HepG2 (cell line): Measurements from ENCODE around the gene GFER. TPM values are rescaled to one million over a fixed set of nuclear protein-coding genes. Genes with fewer than 3 reads are reported as not detected.

ENCODE experiments used
- ATAC-seq: fragments of 200-7000 bp; cut with Tn5 transposase; 3 replicates; pipeline ENCODE4 v1.9.1; 2020; ENCODE audit warnings: mild to moderate bottlenecking, moderate library complexity
- BruUV-seq: library from RNA; stranded (reverse); fragments of 400-500 nt; replicated peaks from 2 replicates; lab custom pipeline; 2021; lab: Mats Ljungman, UMichigan
- CTCF ChIA-PET: fragments of 300-600 bp; formaldehyde crosslinking; extraction: SDS; loops from one replicate; lab custom pipeline; 2021; ENCODE audit warnings: low total read pairs, inconsistent platforms, low intra/inter-chr PET ratio; lab: Yijun Ruan, JAX
- POLR2A ChIA-PET: fragments of 350-600 bp; sonication (Branson Sonifier 250); formaldehyde crosslinking; loops from one replicate; lab custom pipeline; 2020; ENCODE audit warnings: antibody characterized with exemption, inconsistent platforms; lab: Yijun Ruan, JAX
- DNase-seq: peaks from one replicate; pipeline ENCODE4 v3.0.0-alpha.2; 2015; ENCODE audit warnings: low spot score
- FAIRE-seq: peaks from 3 replicates; lab custom pipeline; 2011; peaks lifted over from hg19 to GRCh38; lab: Jason Lieb, UNC
- H2AFZ ChIP-seq: one replicate; pipeline ENCODE4 v1.6.1; 2011; ENCODE audit warnings: low read length, inconsistent platforms
- H3K27ac ChIP-seq: fragments of 300-600 bp; 3 replicates; pipeline ENCODE4 v1.8.0; 2011; ENCODE audit warnings: mixed run types, mild to moderate bottlenecking, mixed read lengths, low read length, inconsistent platforms; ENCODE audit not compliant: insufficient read depth; ENCODE audit errors: extremely low read length
- H3K27me3 ChIP-seq, 2 experiments: fragments of 200-600 bp in 1 of 2; 2 replicates in 1 of 2; 3 replicates in 1 of 2; pipeline versions ENCODE4 v1.6.0 to v1.8.0; 2011; ENCODE audit warnings: low read length in 2 of 2, mild to moderate bottlenecking in 2 of 2, moderate library complexity in 2 of 2, inconsistent platforms in 1 of 2; ENCODE audit not compliant: insufficient read depth in 2 of 2, control insufficient read depth in 1 of 2
- H3K36me3 ChIP-seq, 2 experiments: fragments of 200-600 bp in 1 of 2; replicated peaks in 1 of 2; 2 replicates in 1 of 2; 3 replicates in 1 of 2; pipeline versions ENCODE4 v1.5.1 to v1.8.0; 2011; ENCODE audit warnings: low read length in 2 of 2, inconsistent platforms in 1 of 2; ENCODE audit not compliant: insufficient read depth in 2 of 2, control insufficient read depth in 1 of 2
- H3K4me1 ChIP-seq: 2 replicates; pipeline ENCODE4 v1.5.1; 2012; ENCODE audit warnings: low read length, inconsistent platforms; ENCODE audit not compliant: insufficient read depth
- H3K4me2 ChIP-seq: 2 replicates; pipeline ENCODE4 v1.6.0; 2011; ENCODE audit warnings: low read depth, low read length, inconsistent platforms
- H3K4me3 ChIP-seq, 3 experiments: fragments of 200-600 bp in 1 of 3; sonication (generic), shearing (Covaris generic) in 1 of 3; replicated peaks in 1 of 3; 2 replicates each; pipeline ENCODE4 v1.5.1; 2011 to 2016; ENCODE audit warnings: low read length in 3 of 3, inconsistent platforms in 2 of 3, low read depth in 2 of 3, mild to moderate bottlenecking in 2 of 3, control low read depth in 1 of 3, mixed read lengths in 1 of 3; ENCODE audit not compliant: insufficient read depth in 1 of 3
- H3K79me2 ChIP-seq: one replicate; pipeline ENCODE4 v1.6.1; 2011; ENCODE audit warnings: low read length, inconsistent platforms; ENCODE audit not compliant: insufficient read depth
- H3K9ac ChIP-seq: 2 replicates; pipeline ENCODE4 v1.6.0; 2011; ENCODE audit warnings: mild to moderate bottlenecking, low read depth, low read length, inconsistent platforms; ENCODE audit not compliant: insufficient read depth
- H3K9me3 ChIP-seq: 2 replicates; pipeline ENCODE4 v1.5.1; 2012; ENCODE audit warnings: mild to moderate bottlenecking, low read length
- H4K20me1 ChIP-seq: 2 replicates; pipeline ENCODE4 v1.6.0; 2011; ENCODE audit warnings: inconsistent platforms, mild to moderate bottlenecking, low read length, moderate library complexity; ENCODE audit not compliant: insufficient read depth
- AGO1 ChIP-seq: fragments of 200-400 bp; formaldehyde crosslinking; IDR thresholded peaks from 2 replicates; pipeline ENCODE4 v1.6.1; 2017; ENCODE audit warnings: mild to moderate bottlenecking, low read depth, low read length, moderate library complexity; ENCODE audit not compliant: poor library complexity, severe bottlenecking
- CSRNP1 ChIP-seq: sonication (generic); formaldehyde crosslinking; IDR thresholded peaks from 2 replicates; pipeline ENCODE4 v1.8.1; 2023; ENCODE audit warnings: mild to moderate bottlenecking, missing genetic modification reagents
- HES4 ChIP-seq: sonication (generic); formaldehyde crosslinking; IDR thresholded peaks from 2 replicates; pipeline ENCODE4 v1.9.0; 2021; ENCODE audit warnings: mild to moderate bottlenecking, missing genetic modification reagents, borderline replicate concordance
- HNRNPLL ChIP-seq: fragments of 200-400 bp; formaldehyde crosslinking; IDR thresholded peaks from 2 replicates; pipeline ENCODE4 v1.6.1; 2017; ENCODE audit warnings: mild to moderate bottlenecking, low read depth, low read length; ENCODE audit not compliant: poor library complexity, severe bottlenecking
- NRL ChIP-seq: sonication (generic); formaldehyde crosslinking; IDR thresholded peaks from 2 replicates; pipeline ENCODE4 v1.5.0; 2020; ENCODE audit warnings: missing genetic modification reagents, mild to moderate bottlenecking, moderate library complexity, borderline replicate concordance
- RFX1 ChIP-seq: fragments of 450-650 bp; IDR thresholded peaks from 2 replicates; pipeline ENCODE4 v1.6.1; 2017
- TARDBP ChIP-seq: sonication (generic); formaldehyde crosslinking; IDR thresholded peaks from 2 replicates; pipeline ENCODE4 v1.8.0; 2022; ENCODE audit warnings: mild to moderate bottlenecking, missing genetic modification reagents
- TEAD3 ChIP-seq: optimal IDR thresholded peaks from 2 replicates; pipeline ENCODE3; 2016; ENCODE audit warnings: borderline replicate concordance
- THAP7 ChIP-seq: sonication (generic); formaldehyde crosslinking; IDR thresholded peaks from 2 replicates; pipeline ENCODE4 v1.8.1; 2023; ENCODE audit warnings: mild to moderate bottlenecking, missing genetic modification reagents
- ZBTB37 ChIP-seq: sonication (generic); formaldehyde crosslinking; IDR thresholded peaks from 2 replicates; pipeline ENCODE4 v1.4.0; 2020; ENCODE audit warnings: mild to moderate bottlenecking, missing genetic modification reagents
- ZBTB38 ChIP-seq: sonication (generic); formaldehyde crosslinking; IDR thresholded peaks from 2 replicates; pipeline ENCODE4 v1.5.1; 2020; ENCODE audit warnings: mild to moderate bottlenecking, missing genetic modification reagents
- ZBTB7B ChIP-seq: sonication (generic); formaldehyde crosslinking; IDR thresholded peaks from 2 replicates; pipeline ENCODE4 v1.4.0; 2020; ENCODE audit warnings: missing genetic modification reagents
- ZNF552 ChIP-seq: sonication (generic); formaldehyde crosslinking; IDR thresholded peaks from 2 replicates; pipeline ENCODE4 v1.9.0; 2022; ENCODE audit warnings: missing genetic modification reagents, mild to moderate bottlenecking, borderline replicate concordance
- ZNF687 ChIP-seq: sonication (generic); formaldehyde crosslinking; IDR thresholded peaks from 2 replicates; pipeline ENCODE4 v1.5.1; 2020; ENCODE audit warnings: mild to moderate bottlenecking, missing genetic modification reagents, moderate library complexity
- WGBS: methylation state at CpG from one replicate; pipeline ENCODE4 v1.1.6; 2017; ENCODE audit warnings: low lambda C conversion rate; 5-methylcytosine and 5-hydroxymethylcytosine counted together
- in situ Hi-C: cut with HindIII; loops from 2 replicates; pipeline ENCODE4 v1.10.0; 2017; ENCODE audit warnings: low pct_unique_long_range_greater_than_20kb; ENCODE audit not compliant: extremely low pct_ligation_motif_present
- intact Hi-C: fragments of 100-400 bp; cut with micrococcal nuclease; formaldehyde crosslinking; loops from one replicate; pipeline ENCODE4 v1.10.0; 2022; ENCODE audit not compliant: unreplicated experiment
- polyA plus RNA-seq, 8 experiments: library from polyadenylated mRNA; depleted of rRNA in 3 of 8; stranded (reverse) in 7 of 8; unstranded in 1 of 8; fragments of >200 nt; fragmentation: Illumina TruSeq in 4 of 8; extraction: Trizol in 4 of 8; gene quantifications; 2 replicates each; pipeline versions ENCODE4 v1.2.1 to v1.2.3, GENCODE V29; 2011 to 2016; ENCODE audit warnings: low read depth in 4 of 8, missing spikeins in 1 of 8, mixed read lengths in 1 of 8; ENCODE audit not compliant: insufficient read depth in 1 of 8
- total RNA-seq, 5 experiments: library from RNA; depleted of rRNA; stranded (reverse); fragments of >200 nt; fragmentation: Illumina TruSeq; extraction: Trizol; gene quantifications; 2 replicates each; pipeline ENCODE4 v1.2.3, GENCODE V29; 2016; ENCODE audit warnings: low read depth in 1 of 5

GFER gene
- total and polyA plus RNA-seq, 2 of the 13 experiments (the other 11 are each of a cell fraction or from before 2014, with no cell fraction given), result 28.6 to 71.7 TPM

- DNase-seq, result no peak
- peak overlapping the region; percentile 90 for H3K27ac ChIP-seq
- 76% methylated on average over 18 of the region's 47 CpGs for WGBS
- no peaks in the 10 kb centered on the region for H4K20me1 ChIP-seq
- H2AFZ ChIP-seq, result no peak overlapping the region
- BruUV-seq, result no TSS peak
- no peak for ATAC-seq
- in situ Hi-C loops (no loop called here), intact Hi-C loops (no loop called here)
- peak overlapping the region; percentile 36 to 70 (median 46); a peak in 5 of 6 replicates for H3K4me3 ChIP-seq
- no peaks in the 10 kb centered on the region for H3K9me3 ChIP-seq
- POLR2A ChIA-PET, result interaction anchor here (0.6 to 4.6 kb wide), 20 partner anchors 9 to 216 kb away, joined by 3 to 67 read pairs (median 5); partner anchors contain the start of genes ECI1, NHERF2, NTHL1 and PKD1
- H3K36me3 ChIP-seq, result peaks cover 3 to 6% of the 10 kb centered on the region in 2 experiments; a peak in 4 of 5 replicates
- H3K4me2 ChIP-seq, result peak overlapping the region; percentile 87
- H3K27me3 ChIP-seq, result no peaks in the 10 kb centered on the region
- H3K4me1 ChIP-seq, result peaks cover 98% of the 10 kb centered on the region
- CTCF ChIA-PET, result no interaction called here
- no peaks in the 10 kb centered on the region for H3K79me2 ChIP-seq
- FAIRE-seq, result no peak
- peak overlapping the region; percentile 75 for H3K9ac ChIP-seq
- TF ChIP-seq THAP7 (CRISPR knock-in tag) (peak; percentile 21; the same call in 1 of the 2 replicates), NRL (CRISPR knock-in tag) (peak; percentile 6; the same call in 1 of the 2 replicates), RFX1 (no peak), TARDBP (CRISPR knock-in tag) (peak; percentile 56), ZNF552 (peak; percentile 13; the same call in 1 of the 2 replicates), HES4 (CRISPR knock-in tag) (peak; percentile 20; the same call in 1 of the 2 replicates), ZBTB38 (CRISPR knock-in tag) (peak; percentile 87), ZBTB37 (CRISPR knock-in tag) (no peak), CSRNP1 (peak; percentile 67; the same call in 1 of the 2 replicates), TEAD3 (CRISPR knock-in tag) (no peak), ZBTB7B (peak; percentile 41; the same call in 1 of the 2 replicates), AGO1 (peak; percentile 50), ZNF687 (peak; percentile 48; the same call in 1 of the 2 replicates), HNRNPLL (peak; percentile 28)
Measured at GRCh38 chr16:2036200-2036966, 52.4 kb downstream of the GFER start.
